PC-3 (cell line): ENCODE results near the gene C10orf71. TPM values are rescaled to one million over a fixed set of nuclear protein-coding genes. Genes with fewer than 3 reads are reported as not detected.

Source experiments
- ATAC-seq: fragments of 200-7000 bp; cut with Tn5 transposase; 2 replicates; pipeline ENCODE4 v1.9.1; 2020; ENCODE audit warnings: mild to moderate bottlenecking, moderate library complexity
- BruUV-seq: library from RNA; stranded (reverse); fragments of 400-500 nt; replicated peaks from 2 replicates; lab custom pipeline; 2021; lab: Mats Ljungman, UMichigan
- CTCF ChIA-PET: fragments of 300-600 bp; sonication (Branson Sonifier 250); formaldehyde crosslinking; loops from one replicate; lab custom pipeline; 2022; ENCODE audit warnings: antibody characterized with exemption; lab: Charles Lee
- POLR2A ChIA-PET: fragments of 300-600 bp; sonication (Branson Sonifier 250); formaldehyde crosslinking; loops from one replicate; lab custom pipeline; 2022; ENCODE audit warnings: antibody characterized with exemption; ENCODE audit not compliant: unreplicated experiment; lab: Charles Lee
- DNase-seq: peaks from one replicate; pipeline ENCODE4 v3.0.0-alpha.2; 2015
- H2AFZ ChIP-seq: fragments of 300-600 bp; sonication (generic); 2 replicates; pipeline ENCODE4 v1.6.0; 2016; ENCODE audit warnings: antibody characterized with exemption, low read length
- H3F3A ChIP-seq: fragments of 300-600 bp; sonication (generic); one replicate; pipeline ENCODE4 v1.6.0; 2017; ENCODE audit warnings: antibody characterized with exemption, low read length, control low read depth, mild to moderate bottlenecking; ENCODE audit not compliant: unreplicated experiment
- H3K27ac ChIP-seq: fragments of 300-600 bp; sonication (generic); 2 replicates; pipeline ENCODE4 v1.5.1; 2016; ENCODE audit warnings: mild to moderate bottlenecking, low read length
- H3K27me3 ChIP-seq: fragments of 300-600 bp; sonication (generic); 2 replicates; pipeline ENCODE4 v1.6.1; 2016; ENCODE audit warnings: low read length, mixed read lengths
- H3K36me3 ChIP-seq: fragments of 300-600 bp; sonication (generic); 2 replicates; pipeline ENCODE4 v1.6.1; 2016; ENCODE audit warnings: low read depth, mixed run types, low read length, mixed read lengths
- H3K4me1 ChIP-seq: fragments of 300-600 bp; sonication (generic); 2 replicates; pipeline ENCODE4 v1.5.1; 2016; ENCODE audit warnings: low read length; ENCODE audit not compliant: insufficient read depth
- H3K4me2 ChIP-seq: fragments of 300-600 bp; sonication (generic); 2 replicates; pipeline ENCODE4 v1.6.0; 2016; ENCODE audit warnings: low read length
- H3K4me3 ChIP-seq: fragments of 300-600 bp; sonication (generic); 2 replicates; pipeline ENCODE4 v1.5.1; 2016; ENCODE audit warnings: mild to moderate bottlenecking, low read length, mixed read lengths
- H3K79me2 ChIP-seq: fragments of 300-600 bp; sonication (generic); 2 replicates; pipeline ENCODE4 v1.6.1; 2017; ENCODE audit warnings: low read length, mixed read lengths
- H3K9ac ChIP-seq: fragments of 300-600 bp; sonication (generic); 2 replicates; pipeline ENCODE4 v1.6.0; 2016; ENCODE audit warnings: mild to moderate bottlenecking, low read length
- H3K9me2 ChIP-seq: fragments of 300-600 bp; sonication (generic); replicated peaks from 2 replicates; pipeline ENCODE4 v1.6.1; 2016; ENCODE audit warnings: mixed run types, low read length, mixed read lengths
- H3K9me3 ChIP-seq: fragments of 300-600 bp; sonication (generic); 2 replicates; pipeline ENCODE4 v1.6.1; 2016; ENCODE audit warnings: low read length, mixed read lengths
- H4K20me1 ChIP-seq: fragments of 300-600 bp; sonication (generic); 2 replicates; pipeline ENCODE4 v1.6.1; 2016; ENCODE audit warnings: low read length, mixed read lengths
- EZH2 ChIP-seq: fragments of 300-600 bp; sonication (generic); IDR thresholded peaks from one replicate; pipeline ENCODE4 v1.6.1; 2017; ENCODE audit warnings: antibody characterized with exemption, mild to moderate bottlenecking, low read length; ENCODE audit not compliant: unreplicated experiment
- EZH2phosphoT487 ChIP-seq: fragments of 300-600 bp; sonication (generic); IDR thresholded peaks from 2 replicates; pipeline ENCODE4 v1.6.1; 2018; ENCODE audit warnings: mild to moderate bottlenecking, antibody characterized with exemption, low read length, borderline replicate concordance
- intact Hi-C: fragments of 100-400 bp; cut with micrococcal nuclease; formaldehyde crosslinking; loops from 2 replicates; pipeline ENCODE4 v1.9.0; 2023
- total RNA-seq: library from RNA; depleted of rRNA; stranded (reverse); fragments of >200 nt; gene quantifications from 2 replicates; pipeline ENCODE4 v1.2.3, GENCODE V29; 2014
- TF ChIP-seq, protein P1 (sequence below): fragments of 300-600 bp; sonication (generic); conservative IDR thresholded peaks from 2 replicates; pipeline ENCODE4 v1.5.1; 2017; ENCODE audit warnings: antibody characterized with exemption, low read depth, mild to moderate bottlenecking, low read length

The C10orf71 gene
- total RNA-seq, 1 experiment from 2014 or later: not detected

DNA sequence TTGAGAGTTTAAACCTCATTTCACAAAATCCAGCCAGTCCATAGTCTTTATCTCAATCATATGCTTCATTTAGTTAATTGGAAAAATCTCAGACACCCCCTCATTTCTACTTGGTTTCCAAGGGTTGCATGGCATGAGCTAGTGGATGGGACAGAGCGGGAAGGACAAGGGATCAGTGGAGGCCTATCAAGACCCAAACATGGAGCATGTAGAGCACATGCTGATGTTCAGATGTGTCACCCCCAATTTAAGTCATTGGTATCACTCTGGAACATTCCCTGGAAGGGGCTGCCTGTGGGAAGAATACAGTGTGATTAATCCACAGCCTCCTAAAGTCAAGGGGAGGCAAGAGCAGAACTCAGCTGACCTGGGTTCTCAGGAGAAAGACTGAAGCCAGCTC lies 2.3 kb downstream of the C10orf71 start:
- Histone ChIP-seq H2AFZ (no peak overlapping the region), H4K20me1 (no peaks in the 10 kb centered on the region), H3K27ac (no peak overlapping the region), H3K79me2 (no peaks in the 10 kb centered on the region), H3K9ac (no peak overlapping the region), H3K4me3 (no peak overlapping the region), H3K36me3 (no peaks in the 10 kb centered on the region), H3K4me1 (no peaks in the 10 kb centered on the region; the same call in 1 of the 2 replicates), H3K27me3 (peaks cover 90% of the 10 kb centered on the region), H3K4me2 (no peak overlapping the region), H3F3A (no peaks in the 10 kb centered on the region), H3K9me3 (no peaks in the 10 kb centered on the region), H3K9me2 (no peaks in the 10 kb centered on the region)
- POLR2A ChIA-PET: no interaction called here
- no peak for TF ChIP-seq EZH2
- TF ChIP-seq, protein P1, sequence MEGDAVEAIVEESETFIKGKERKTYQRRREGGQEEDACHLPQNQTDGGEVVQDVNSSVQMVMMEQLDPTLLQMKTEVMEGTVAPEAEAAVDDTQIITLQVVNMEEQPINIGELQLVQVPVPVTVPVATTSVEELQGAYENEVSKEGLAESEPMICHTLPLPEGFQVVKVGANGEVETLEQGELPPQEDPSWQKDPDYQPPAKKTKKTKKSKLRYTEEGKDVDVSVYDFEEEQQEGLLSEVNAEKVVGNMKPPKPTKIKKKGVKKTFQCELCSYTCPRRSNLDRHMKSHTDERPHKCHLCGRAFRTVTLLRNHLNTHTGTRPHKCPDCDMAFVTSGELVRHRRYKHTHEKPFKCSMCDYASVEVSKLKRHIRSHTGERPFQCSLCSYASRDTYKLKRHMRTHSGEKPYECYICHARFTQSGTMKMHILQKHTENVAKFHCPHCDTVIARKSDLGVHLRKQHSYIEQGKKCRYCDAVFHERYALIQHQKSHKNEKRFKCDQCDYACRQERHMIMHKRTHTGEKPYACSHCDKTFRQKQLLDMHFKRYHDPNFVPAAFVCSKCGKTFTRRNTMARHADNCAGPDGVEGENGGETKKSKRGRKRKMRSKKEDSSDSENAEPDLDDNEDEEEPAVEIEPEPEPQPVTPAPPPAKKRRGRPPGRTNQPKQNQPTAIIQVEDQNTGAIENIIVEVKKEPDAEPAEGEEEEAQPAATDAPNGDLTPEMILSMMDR: no peak
- TF ChIP-seq EZH2phosphoT487: no peak
- BruUV-seq: no TSS peak
- intact Hi-C loops: no loop called here
- no peak for DNase-seq
- no peak for ATAC-seq
- CTCF ChIA-PET: no interaction called here

DNA sequence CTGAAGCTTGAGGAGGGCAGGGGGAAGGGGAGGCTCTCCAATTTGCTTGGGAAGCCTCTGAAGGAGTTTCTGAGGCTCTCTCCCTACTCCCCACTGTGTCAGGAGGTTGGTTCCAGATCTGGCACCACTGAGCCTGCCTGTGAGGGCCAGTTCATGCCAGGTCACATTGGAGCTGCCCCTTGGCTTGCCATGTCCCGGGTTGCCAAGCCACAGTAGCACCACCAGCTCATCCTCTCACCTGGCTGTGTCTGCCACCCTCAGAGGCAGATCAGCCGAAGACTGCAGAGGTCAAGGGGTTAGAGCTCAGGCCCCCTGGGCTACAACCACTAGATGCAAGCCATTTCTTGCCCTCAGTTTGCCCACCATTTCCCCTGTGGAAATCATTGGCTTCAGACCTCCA lies 3.1 kb downstream of the C10orf71 start:
- Histone ChIP-seq H3K9me3 (no peaks in the 10 kb centered on the region), H4K20me1 (no peaks in the 10 kb centered on the region), H2AFZ (no peak overlapping the region), H3F3A (no peaks in the 10 kb centered on the region), H3K36me3 (no peaks in the 10 kb centered on the region), H3K4me3 (no peak overlapping the region), H3K9ac (no peak overlapping the region), H3K9me2 (no peaks in the 10 kb centered on the region), H3K27me3 (peaks cover 90% of the 10 kb centered on the region), H3K4me1 (no peaks in the 10 kb centered on the region; the same call in 1 of the 2 replicates), H3K27ac (no peak overlapping the region), H3K79me2 (no peaks in the 10 kb centered on the region), H3K4me2 (no peak overlapping the region)
- ATAC-seq (no peak), DNase-seq (no peak)
- intact Hi-C loops: no loop called here
- TF ChIP-seq, protein P1: no peak
- TF ChIP-seq EZH2phosphoT487 (no peak), EZH2 (no peak)
- POLR2A ChIA-PET: no interaction called here
- CTCF ChIA-PET: no interaction called here
- BruUV-seq: no TSS peak

DNA sequence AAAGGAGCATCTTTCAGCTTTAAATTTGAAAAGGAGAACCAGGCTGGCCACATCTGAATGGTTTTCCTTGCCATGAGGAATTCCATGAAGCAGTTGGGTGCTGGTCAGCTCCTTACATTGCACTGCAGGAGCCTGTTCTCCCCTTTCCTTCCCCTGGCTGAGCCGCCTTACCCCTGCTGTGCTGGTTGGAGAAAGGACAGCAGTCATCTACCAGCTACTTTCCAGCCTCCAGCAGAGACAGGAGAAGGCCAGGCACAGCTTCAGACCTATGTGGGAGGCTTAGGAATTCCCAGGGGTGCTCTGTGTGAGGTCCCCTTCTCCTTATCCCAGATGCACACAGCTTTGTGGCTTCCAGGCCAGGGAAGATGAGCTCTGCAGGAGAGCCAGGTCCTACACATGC lies 4.7 kb downstream of the C10orf71 start:
- Histone ChIP-seq H3K79me2 (no peaks in the 10 kb centered on the region), H2AFZ (no peak overlapping the region), H3K4me3 (no peak overlapping the region), H3K9me3 (no peaks in the 10 kb centered on the region), H3K4me1 (no peaks in the 10 kb centered on the region; the same call in 1 of the 2 replicates), H3K27me3 (peaks cover 81% of the 10 kb centered on the region), H3F3A (no peaks in the 10 kb centered on the region), H3K4me2 (no peak overlapping the region), H4K20me1 (no peaks in the 10 kb centered on the region), H3K9ac (no peak overlapping the region), H3K36me3 (no peaks in the 10 kb centered on the region), H3K27ac (no peak overlapping the region), H3K9me2 (no peaks in the 10 kb centered on the region)
- intact Hi-C loops: no loop called here
- ATAC-seq: no peak
- ChIA-PET POLR2A (no interaction called here), CTCF (no interaction called here)
- TF ChIP-seq EZH2phosphoT487 (no peak), EZH2 (no peak)
- TF ChIP-seq, protein P1: no peak
- no TSS peak for BruUV-seq
- no peak for DNase-seq
